DMS114 treated with DMSO at 0.1 percent for 48 hours (cell line): ENCODE measurements around the gene RAB17.
"Not testable (repeated sequence)": the region's sequence is repeated elsewhere in the genome, so short reads cannot be mapped to it uniquely, and the experiment has no call there.

ENCODE experiments used
- DNase-seq: peaks from one replicate; lab custom pipeline; 2025; ENCODE audit not compliant: unreplicated experiment; lab: John Stamatoyannopoulos, UW

The RAB17 gene

DNA sequence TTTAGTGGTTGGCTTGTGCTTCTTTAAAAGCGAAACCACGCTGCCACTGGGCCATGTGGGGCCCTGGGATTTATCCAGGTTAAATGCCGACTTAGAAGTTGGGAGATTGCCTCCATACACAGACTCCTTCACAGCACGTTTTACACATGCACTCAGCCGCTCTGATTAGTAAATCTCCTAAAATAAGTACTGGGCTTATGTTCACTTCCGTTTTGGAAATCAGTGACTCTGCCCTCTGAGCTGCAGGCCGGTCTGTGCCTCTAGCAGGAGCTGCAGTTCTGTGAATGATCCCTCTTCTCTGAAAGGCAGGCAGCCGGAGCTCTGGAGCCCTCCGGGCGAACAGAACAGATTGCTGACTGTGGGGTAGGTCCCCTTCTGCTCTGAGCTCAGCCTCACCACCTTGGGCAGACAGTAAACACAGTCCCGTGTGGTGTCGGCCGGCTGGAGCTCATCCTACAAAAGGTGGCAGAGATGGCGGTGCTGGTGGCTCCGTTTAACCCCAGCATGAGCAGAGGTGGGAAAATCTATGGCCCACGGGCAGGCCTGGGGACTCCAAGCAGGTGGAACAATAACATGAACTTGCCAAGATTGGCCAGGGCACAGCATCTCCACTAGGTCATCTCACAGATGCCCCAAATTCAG lies 9.8 kb upstream of the RAB17 start:
- DNase-seq = no peak

DNA sequence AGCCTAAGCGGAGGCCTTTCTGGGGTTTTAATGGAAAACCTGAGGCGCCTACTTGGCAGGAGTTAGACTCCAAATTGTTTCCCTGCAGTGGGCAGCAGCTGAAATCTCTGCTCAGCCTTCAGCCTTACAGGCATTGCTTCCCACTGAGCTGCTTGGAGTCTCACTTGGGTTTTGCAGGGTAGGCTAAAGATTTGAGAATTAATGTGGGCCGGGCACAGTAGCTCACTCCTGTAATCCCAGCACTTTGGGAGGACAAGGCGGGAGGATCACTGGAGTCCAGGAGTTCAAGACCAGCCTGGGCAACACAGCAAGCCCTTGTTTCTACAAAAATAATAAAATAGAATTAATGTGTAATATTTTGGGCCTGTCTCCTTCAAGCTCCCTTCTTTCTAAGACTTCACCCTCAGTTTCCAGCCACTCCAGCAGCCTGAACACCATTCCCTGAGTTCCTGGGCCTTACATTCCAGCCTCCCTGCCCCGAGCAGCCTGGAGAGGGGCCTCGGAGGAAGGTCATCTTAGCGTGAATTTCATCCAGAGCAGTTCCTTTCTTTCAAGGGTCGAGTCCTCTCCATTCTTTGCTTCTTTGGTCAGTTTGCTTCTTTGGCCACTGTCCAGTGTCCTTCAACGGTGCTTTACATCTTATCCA lies 9.1 kb upstream of the RAB17 start:
- DNase-seq = no peak

DNA sequence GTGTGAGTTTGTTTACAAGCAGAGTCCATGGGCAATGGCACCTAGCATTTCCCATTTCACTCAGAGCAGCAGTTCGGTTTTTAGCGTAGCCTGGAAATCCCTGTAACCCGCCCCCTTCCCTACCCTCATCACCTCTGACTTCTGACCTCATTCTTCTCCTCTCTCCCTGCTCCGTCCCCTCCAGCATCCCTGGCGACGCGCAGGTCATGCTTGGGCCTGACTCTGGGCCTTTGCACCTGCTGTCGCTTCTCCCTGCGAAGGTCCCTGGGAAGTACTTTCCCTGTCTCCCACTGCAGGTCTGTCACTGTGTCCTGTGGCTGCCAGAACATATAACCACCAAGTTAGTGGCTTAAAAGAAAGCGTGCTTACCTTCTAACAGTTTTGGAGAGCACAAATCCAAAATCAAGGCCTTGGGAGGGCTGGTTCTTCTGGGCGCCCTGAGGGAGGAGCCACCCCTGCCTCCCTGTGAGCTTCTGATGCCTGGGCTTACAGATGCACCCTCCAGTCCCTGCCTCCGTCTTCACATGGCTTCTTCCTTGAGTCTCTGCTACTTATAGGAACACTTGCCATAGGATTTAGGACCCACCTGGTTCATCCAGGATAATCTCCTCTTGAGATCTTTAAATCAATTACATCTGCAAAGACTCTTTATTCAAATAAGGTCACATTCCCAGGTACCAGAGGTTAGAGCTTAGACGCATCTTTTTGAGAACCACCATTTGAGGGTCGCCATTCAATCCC lies 8.1 kb upstream of the RAB17 start:
- no peak for DNase-seq

DNA sequence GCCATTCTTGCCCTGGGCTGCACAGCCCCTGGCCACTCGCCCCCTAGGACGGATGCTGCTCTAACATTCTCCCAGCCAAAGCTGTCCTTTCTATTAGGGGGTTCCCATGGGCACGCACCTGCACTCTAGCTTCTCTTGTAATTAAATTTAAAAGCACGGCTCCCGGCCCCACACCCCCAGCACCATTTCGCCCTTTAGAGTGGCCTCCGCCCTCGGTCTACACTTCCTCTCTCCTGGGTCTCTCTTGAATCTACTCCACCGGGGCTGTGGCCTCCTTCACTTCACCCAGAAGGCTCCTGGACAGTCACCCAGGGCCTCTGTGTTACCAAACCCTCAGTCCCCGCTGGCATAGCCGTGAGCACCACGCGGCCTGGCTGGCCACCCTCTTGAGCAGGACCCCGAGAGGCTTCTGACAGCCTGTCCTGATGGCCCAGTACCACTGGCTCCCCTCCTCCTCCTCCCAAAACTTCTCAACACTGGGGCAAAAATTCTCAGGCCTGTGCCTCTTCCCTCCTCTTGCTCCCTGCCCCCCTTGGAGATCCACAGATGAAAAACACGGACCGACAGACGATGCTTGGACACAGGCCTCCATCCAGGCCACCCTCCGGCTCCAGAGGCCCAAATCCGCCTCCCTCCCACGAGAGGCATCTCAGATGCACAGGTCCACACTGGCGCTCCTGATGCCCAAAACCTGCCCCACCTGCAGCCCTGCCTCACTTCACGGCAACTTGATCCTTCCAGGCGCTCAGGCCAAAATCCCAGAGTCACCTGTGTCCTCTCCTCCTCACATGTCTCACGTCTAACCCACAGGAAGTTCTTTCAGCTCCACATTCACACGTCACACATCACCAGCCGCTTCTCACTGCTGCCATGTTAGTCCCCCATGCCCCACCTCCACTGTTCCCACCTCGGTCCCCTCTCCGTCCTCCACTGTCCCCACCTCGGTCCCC lies 6.9 kb upstream of the RAB17 start:
- no peak for DNase-seq

DNA sequence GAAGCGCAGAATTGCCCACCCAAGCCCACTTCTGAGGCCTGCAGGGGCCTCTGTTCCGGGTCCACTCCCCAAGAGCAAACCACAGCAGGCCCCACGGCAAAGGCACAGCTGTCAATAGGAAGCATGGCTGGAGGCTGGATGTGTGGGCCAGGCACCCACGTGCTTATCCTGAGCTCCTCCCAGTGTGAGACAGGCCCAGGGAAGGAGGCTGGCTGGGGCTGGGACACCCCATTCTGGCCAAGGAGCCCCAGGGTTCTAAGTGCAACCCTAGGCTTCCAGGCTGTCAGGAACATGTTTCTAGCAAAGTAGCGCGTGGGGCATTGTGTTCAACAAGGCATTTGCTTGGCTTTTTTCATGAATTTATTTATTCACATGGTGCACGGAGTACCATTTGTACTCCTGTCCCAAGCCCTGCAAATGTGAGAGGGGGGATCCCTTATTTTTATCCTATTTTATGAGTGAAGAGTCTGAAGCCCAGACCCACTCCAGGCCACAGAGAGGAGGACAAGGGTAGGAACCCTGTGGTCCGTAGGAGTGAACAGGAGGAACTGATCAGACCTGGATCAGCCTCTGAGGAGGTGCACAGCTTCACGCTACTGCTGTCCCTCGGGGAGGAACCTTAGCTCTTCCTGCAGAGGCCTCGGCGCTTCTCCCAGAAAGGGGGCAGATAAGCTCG lies 6.1 kb upstream of the RAB17 start:
- no peak for DNase-seq

DNA sequence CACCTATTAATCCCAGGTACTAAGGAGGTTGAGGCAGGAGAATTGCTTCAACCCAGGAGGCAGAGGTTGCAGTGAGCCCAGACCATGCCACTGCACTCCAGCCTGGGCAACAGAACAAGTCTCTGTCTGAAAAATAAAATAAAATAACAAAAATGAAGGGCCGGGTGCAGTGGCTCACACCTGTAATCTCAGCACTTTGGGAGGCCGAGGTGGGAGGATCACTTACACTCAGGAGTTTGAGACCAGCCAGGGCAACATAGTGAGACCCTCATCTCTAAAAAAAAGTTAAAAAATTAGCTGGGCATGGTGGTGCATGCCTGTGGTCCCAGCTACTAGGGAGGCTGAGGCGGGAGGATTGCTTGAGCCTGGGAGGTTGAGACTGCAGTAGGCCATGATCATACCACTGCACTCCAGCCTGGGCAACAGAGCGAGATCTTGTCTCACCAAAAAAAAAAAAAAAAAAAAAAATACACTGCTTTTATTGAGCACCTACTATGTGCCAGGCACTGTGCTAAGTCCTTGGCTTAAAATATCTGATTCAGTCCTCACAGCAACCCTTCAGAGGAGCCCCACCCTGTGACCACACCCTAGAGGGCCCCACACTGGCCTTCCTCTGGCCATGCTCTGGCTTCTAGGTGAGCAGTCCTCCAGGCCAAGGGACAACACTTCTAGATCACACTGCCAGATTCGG lies 5.4 kb upstream of the RAB17 start:
- DNase-seq = not testable (repeated sequence)

DNA sequence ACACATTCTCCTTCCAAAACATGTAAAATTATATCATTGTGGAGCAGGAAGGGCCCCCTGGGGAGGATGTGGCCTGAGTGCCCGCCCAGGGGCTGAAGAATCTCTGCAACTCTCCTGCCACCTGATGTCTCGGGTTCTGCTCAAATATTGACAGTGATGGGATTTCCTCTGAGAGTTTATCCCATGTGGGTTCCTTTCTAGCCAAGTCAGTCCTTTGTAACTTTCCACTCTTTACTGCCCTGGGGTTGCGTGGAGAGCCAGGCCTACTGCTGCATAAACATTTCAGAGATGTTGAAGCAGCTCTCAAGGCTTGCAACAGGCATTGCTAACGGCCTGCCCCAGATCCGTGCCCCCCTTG lies 4.0 kb upstream of the RAB17 start:
- no peak for DNase-seq

DNA sequence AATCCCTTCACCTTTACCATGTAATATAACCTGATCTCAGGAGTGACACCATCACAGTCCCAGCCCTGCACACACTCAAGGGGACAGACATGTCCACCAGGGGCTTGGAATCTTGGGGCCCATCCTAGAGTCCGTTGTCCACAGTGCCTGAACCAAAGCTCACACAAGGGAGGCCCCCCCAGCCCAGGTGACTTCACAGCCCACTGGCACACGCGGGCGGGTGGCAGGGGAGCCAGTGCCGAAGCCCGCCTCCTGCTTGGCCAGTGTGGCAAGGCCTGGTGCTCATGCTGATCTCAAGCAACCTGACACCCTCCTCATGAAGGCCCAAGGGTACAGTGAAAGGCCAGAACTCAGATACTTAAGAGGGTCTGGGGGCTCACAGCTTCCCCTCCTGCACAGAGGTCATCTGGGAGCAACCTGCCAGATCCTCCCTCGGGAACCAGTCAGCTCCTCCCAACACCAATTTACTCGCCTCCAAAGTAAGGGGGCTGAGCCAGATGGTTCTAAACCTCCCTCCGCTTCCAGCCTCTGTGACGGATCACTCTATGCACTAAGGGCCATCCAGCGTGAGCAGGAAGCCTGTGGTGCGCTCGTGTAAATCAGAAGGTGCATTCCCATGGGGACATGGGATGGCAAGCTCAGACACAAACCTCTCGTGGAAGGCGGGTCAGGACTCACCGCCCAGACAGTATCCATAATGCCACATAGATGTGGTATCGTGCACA lies 3.2 kb upstream of the RAB17 start:
- DNase-seq = no peak

DNA sequence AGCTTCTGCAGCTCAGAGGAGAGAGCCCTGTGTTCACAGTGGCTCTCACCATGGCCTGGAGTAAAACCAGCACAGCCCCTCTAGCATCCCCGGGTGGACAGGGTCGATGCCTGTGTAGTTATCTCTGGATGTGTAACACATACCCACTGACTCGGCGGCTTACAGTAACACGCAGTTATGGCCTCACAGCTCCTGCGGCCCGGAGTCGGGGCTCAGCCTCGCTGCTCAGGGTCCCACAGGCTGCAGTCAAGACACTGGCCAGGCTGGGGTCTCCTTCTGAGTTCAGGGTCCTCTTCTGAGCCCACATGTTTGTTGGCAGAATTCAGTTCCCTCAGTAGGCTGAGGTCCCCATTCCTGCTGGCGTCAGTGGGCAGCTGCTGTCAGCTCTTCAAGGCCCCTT lies 2.5 kb upstream of the RAB17 start:
- no peak for DNase-seq

DNA sequence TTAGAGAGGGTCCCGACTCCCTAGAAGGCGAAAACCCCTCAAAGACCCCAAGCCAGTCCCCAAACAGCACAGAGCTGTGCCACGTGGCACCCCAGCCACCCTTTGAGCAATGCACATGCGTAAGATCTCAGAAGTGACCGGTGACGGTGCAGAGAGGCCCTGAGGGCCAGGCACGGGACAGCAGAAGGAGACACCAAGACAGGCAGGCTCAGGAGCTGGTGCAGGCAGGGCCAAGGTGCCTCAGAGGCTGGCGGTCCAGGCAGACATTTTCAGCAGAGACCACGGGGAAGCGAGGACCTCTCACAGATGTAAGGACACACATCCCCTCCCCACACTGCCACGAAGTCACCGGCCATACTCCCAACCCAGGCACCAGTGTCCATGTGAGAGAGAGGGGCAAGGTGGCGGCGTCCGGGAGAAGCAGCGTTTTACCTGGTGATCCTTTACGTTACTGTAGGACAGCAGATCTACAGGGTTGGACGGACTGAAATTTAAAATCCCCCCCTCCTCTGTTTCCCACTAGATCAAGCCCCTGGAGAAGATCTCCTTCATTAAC lies 2.0 kb upstream of the RAB17 start:
- DNase-seq = no peak

DNA sequence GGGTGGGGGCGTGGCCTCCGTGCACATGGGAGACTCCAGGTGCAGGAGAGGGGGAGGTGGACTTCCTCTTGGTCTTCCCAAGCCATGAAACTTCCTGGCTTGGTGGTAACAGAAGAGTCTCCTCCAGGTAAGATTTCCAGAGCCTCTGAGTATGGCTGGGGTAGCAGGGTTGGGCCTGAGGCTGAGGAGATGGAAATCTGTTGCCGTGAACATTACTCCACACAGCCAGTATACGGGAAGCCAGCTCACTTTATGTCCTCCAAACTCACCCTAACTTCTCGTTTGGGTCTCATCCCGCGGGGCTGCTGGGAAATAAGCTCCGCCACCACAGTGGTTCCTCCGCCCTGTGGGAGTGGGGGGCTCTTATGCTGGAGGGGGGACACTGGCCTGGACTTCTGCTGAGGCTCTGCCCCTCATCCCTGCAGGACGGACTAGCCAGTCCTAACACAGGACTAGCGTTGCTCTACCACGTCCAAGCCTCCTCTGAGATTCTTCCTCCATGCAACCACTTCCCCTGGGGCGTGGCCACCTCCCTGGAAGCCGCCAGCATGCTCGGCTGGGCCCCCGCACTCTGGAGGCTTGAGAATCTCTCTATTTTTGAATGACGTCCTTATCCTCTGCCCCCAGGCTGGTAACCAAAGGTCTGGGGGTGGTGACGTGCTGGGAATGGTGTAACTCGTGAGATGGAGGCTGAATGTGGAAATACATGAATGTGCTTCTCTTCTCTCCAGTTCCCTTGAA lies 777 bp upstream of the RAB17 start:
- DNase-seq = no peak

DNA sequence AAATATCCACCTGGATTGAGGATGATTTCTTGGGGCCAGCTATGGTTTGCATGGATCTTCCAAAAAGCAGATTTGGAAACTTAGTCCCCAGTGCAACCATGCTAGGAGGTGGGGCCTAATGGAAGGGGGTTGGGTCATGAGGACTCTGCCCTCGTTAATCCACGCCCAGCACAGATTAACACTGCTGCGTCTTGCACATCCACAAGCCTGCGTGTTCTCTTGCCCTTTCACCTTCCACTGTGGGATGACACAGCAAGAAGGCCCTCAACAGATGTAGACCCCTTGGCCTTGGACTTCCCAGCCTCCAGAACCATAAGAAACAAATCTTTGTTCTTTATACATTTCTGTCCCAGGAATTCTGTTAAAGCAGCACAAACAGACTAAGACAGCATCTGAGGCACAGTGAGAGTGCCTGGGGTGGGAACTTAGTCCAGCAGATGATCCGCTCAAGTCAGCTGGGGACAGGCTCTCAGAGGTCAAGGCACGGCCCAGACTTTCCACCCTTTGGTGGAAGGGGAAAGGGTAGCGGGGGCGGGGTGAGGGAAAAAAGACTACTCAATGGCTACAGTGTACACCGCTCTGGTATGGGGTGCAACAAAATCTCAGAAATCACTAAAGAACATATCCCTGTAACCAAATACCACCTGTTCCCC lies 2.4 kb downstream of the RAB17 start:
- no peak for DNase-seq

DNA sequence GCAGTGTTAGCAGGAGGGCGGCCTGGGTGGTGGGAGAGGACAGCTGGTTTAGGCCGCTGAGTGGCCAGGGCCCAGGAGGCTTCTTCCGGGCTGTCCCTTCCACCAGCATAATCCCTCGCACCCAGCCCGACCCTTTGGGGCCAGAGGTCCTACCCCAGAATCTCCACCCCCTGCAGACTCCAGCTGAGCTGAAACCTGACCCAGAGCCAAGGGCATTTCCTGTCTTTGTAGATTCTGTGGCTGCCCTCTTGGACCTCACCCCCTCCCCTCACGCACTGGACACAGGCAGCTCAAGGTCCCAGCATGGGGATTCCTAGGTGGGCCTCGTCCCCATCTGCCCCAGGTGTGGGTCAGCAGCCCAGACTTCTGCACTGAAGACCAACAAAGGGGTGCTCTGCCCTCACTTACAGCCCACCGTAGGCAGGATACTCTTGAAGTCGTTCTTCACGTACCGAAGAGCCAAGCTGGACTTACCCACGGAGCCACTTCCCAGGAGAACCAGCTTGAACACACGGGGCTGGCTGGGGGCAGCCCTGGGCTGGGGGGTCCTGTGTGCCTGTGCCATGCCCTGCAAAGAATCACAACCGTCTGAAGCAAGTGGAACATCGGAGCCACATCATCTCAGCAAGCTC lies 4.8 kb downstream of the RAB17 start:
- DNase-seq = no peak

DNA sequence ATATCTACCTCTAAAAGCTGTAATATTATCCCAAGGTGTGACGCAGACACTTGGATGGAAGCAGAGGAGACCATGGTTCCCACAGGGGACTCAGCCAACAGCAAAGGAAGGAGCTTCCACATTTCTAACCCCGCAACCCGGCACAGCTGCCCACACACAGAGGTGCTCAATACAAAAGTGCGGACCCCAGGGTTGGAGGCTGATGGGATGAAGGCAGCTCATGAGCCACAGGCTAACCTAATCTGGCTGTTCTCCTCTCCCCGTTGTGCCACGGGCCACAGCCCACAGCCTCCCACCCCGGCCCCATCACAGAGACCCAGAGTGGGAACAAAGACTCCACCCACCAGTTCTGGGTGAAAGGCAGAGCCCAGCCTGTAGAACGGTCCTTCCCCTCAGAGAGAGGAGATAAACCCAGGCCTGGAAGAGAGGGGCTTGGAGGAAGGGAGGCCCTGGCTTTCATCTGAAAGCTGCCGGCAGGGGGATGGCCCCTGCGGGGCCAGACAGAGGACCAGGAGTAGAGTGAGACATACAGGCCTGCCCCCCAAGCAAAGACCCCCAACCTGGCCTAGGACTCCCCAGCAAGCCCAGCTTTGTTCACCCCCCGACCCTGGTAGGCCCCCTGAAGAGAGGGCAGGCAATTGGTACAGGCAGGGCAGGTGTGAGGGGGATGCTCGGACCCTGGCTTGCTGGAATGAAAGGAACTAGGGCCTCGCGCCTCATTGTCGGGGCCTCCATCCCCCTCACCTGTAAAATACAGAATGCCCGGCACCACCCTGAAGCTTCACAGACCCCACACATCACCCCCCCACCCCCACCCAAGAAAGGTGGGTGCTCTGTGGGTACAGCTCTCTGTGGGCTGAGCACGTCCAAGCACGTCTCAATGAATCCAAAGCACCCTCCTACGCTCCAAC lies 6.9 kb downstream of the RAB17 start:
- DNase-seq = no peak

DNA sequence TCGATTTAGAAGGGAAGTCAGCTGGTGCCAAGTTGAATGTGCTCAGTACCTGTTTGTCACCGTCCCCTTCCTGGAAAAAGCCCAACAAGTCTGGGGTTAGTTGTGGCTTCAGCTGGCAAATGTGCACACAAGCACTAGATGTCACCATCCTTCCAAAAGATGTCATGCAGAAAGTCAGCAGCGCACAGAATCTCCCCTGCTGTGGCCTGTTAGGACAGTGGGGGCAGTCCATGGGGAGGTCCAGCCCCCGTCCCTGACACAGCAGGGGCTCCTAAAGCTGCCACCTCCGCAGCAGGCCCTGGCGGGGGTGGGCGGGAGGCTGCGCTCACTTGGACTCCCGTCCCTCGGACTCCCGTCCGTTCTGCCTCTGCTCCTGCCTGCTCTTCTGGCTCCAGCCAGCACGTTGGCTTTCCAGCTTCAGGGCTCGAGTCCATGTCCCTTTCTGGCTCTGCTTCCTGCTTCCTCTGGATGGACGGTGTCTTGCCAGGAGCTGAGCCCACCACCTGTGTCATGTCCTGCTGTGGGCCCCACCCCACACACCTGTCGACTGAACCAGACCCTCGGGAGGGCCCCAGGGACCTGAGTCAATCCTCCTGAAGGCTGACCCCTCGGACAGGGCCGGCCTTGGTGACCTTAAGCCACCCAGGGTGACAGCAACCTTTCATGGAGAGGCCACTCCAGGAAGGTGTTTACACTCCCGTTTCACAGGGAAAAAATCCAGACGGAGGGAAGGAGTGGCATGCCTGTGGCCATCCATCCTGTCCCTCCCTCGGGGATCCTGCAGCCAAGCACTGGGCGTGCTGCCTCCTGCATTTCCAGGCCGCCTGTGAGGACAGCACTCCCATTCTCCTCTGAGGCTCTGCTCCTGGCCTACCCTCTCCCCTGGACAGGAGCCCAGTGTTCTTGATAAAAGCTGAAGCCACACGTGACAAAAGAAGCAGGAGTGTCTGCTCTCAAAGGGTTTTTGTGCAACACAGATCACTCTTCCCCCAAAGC lies 8.5 kb downstream of the RAB17 start:
- DNase-seq = peak; percentile 37
